Stomach (tissue), 4 donors: Measurements from ENCODE around the gene RAP2A.

Experiments used
- EP300 ChIP-seq: sonication (generic); formaldehyde crosslinking; IDR thresholded peaks from one replicate; pipeline ENCODE4 v1.6.1; 2017; ENCODE audit warnings: antibody characterized with exemption
- POLR2A ChIP-seq, 4 donors: fragments of 450-650 bp; IDR thresholded peaks; one replicate each; pipeline ENCODE4 v1.6.1; 2016; ENCODE audit warnings: antibody characterized with exemption in 4 of 4, control low read depth in 2 of 4, mild to moderate bottlenecking in 1 of 4, moderate library complexity in 1 of 4
- POLR2AphosphoS5 ChIP-seq, 3 donors: sonication (generic); formaldehyde crosslinking; IDR thresholded peaks; one replicate each; pipeline ENCODE4 v1.6.1; 2016; ENCODE audit warnings: antibody characterized with exemption in 3 of 3
- TF ChIP-seq, protein P1 (sequence below), 7 experiments: fragments of 450-650 bp in 4 of 7; fragments of 200-600 bp in 3 of 7; sonication (generic) in 3 of 7; IDR thresholded peaks; one replicate each; pipeline ENCODE4 v1.5.1; 2016 to 2019; ENCODE audit warnings: antibody characterized with exemption in 7 of 7, control low read depth in 2 of 7, mild to moderate bottlenecking in 1 of 7

DNA sequence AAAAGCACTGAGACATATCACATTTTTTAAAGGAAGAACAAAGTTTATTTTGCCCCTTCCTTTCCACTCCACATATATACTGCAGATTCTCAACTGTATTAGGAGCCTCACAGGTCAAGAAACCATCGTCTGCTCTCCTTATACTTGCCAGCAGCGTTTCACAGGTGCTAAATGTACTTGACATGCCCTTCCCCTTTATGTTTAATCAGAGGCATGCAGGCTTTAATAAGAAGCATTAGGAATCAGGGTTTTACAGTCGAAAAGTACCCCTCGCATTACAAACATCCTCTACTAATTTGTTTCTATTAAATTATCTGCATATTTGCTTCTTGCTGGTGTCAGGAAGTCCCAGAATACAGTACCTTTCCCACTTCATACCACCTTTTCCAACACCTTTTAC, 3.7 kb upstream of the RAP2A start:
- no peak for TF ChIP-seq POLR2A (IDR thresholded peaks at IDR 0.05)
- TF ChIP-seq, protein P1, sequence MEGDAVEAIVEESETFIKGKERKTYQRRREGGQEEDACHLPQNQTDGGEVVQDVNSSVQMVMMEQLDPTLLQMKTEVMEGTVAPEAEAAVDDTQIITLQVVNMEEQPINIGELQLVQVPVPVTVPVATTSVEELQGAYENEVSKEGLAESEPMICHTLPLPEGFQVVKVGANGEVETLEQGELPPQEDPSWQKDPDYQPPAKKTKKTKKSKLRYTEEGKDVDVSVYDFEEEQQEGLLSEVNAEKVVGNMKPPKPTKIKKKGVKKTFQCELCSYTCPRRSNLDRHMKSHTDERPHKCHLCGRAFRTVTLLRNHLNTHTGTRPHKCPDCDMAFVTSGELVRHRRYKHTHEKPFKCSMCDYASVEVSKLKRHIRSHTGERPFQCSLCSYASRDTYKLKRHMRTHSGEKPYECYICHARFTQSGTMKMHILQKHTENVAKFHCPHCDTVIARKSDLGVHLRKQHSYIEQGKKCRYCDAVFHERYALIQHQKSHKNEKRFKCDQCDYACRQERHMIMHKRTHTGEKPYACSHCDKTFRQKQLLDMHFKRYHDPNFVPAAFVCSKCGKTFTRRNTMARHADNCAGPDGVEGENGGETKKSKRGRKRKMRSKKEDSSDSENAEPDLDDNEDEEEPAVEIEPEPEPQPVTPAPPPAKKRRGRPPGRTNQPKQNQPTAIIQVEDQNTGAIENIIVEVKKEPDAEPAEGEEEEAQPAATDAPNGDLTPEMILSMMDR (IDR thresholded peaks at IDR 0.05): no peak
- TF ChIP-seq EP300: no peak
- no peak for TF ChIP-seq POLR2AphosphoS5 (IDR thresholded peaks at IDR 0.05)
